ENCODE results near the gene FCRL6. TPM values are rescaled to one million over a fixed set of nuclear protein-coding genes. Genes with fewer than 3 reads are reported as not detected.
A peak's percentile ranks its signal among the peaks of the same experiment; 100 is the strongest.

FCRL6 gene
- total and polyA plus RNA-seq, 2 donors (not counting 3 experiments of a cell fraction or from before 2014, with no cell fraction given) = 0.06 TPM; not detected in 1

GRCh38 chr1:159804924-159805323 is 2.8 kb downstream of the FCRL6 start:
- TF ChIP-seq POLR2A (IDR thresholded peaks at IDR 0.05; ENCODE audit: low read depth, low read length) = no peak
- peak; percentile 60 for TF ChIP-seq GATA2 (IDR thresholded peaks at IDR 0.05; ENCODE audit: insufficient read depth, insufficient read length, low read depth, low read length)
- no peak overlapping the region for H3K9ac ChIP-seq (replicated peaks; ENCODE audit: extremely low read depth, insufficient read depth, low read length)
- no peaks in the 10 kb centered on the region for H3K79me2 ChIP-seq (ENCODE audit: control insufficient read depth, insufficient read depth, low read length)
- intact Hi-C loops (cut with micrococcal nuclease) (no loop called here), dilution Hi-C loops (cut with MboI; ENCODE audit: extremely low pct_ligation_motif_present, low sequenced_read_pairs) (no loop called here)
- CTCF ChIA-PET = interaction anchor here (1.0 to 11.5 kb wide), 4 partner anchors 15 to 203 kb away, joined by 5 to 623 read pairs (median 9); no protein-coding TSS in a partner anchor
- H3K4me1 ChIP-seq (ENCODE audit: control insufficient read depth, extremely low read depth, insufficient read depth, low read length) = no peaks in the 10 kb centered on the region
- no peaks in the 10 kb centered on the region for H3K9me1 ChIP-seq (replicated peaks; ENCODE audit: control insufficient read depth, extremely low read depth, insufficient read depth, low read length)
- no peak overlapping the region for H3K27ac ChIP-seq (ENCODE audit: insufficient read depth, low read depth, low read length)
- POLR2A ChIA-PET = no interaction called here
- DNase-seq (ENCODE audit: low read depth, low spot score) (no peak), FAIRE-seq (no peak)
- no peaks in the 10 kb centered on the region for H3K9me3 ChIP-seq (replicated peaks; ENCODE audit: control insufficient read depth, insufficient read depth, low read length)
- BruUV-seq (replicated peaks) = no TSS peak
- H4K20me1 ChIP-seq (replicated peaks; ENCODE audit: control insufficient read depth, extremely low read depth, insufficient read depth, low read length) = no peaks in the 10 kb centered on the region
- no peak overlapping the region for H2AFZ ChIP-seq (ENCODE audit: low read depth, low read length)
- no peak overlapping the region for H3K4me2 ChIP-seq (ENCODE audit: insufficient read depth, low read length)
- H3K36me3 ChIP-seq (ENCODE audit: control insufficient read depth in 2 of 2, extremely low read depth in 1 of 2, insufficient read depth in 2 of 2, low read length in 2 of 2) = no peaks in the 10 kb centered on the region
- peaks cover 0 to 2% of the 10 kb centered on the region in 2 experiments for H3K27me3 ChIP-seq (ENCODE audit: control insufficient read depth in 2 of 2, insufficient read depth in 2 of 2, low read length in 2 of 2)
- H3K4me3 ChIP-seq (replicated peaks in 1 of 3; ENCODE audit: insufficient read depth in 1 of 3, low read depth in 1 of 3, low read length in 3 of 3) = no peak overlapping the region

GRCh38 chr1:159815926-159816325 is 13.8 kb downstream of the FCRL6 start:
- intact Hi-C loops (cut with micrococcal nuclease) = no loop called here
- POLR2A ChIA-PET = no interaction called here
- Histone ChIP-seq H3K79me2 (ENCODE audit: control insufficient read depth, insufficient read depth, low read length) (no peaks in the 10 kb centered on the region), H3K27ac (ENCODE audit: insufficient read depth, low read depth, low read length) (no peak overlapping the region), H3K9me3 (replicated peaks; ENCODE audit: control insufficient read depth, insufficient read depth, low read length) (no peaks in the 10 kb centered on the region), H3K4me3 (replicated peaks in 1 of 3; ENCODE audit: insufficient read depth in 1 of 3, low read depth in 1 of 3, low read length in 3 of 3) (no peak overlapping the region), H3K27me3 (ENCODE audit: control insufficient read depth in 2 of 2, insufficient read depth in 2 of 2, low read length in 2 of 2) (peaks cover 18 to 22% of the 10 kb centered on the region in 2 experiments), H4K20me1 (replicated peaks; ENCODE audit: control insufficient read depth, extremely low read depth, insufficient read depth, low read length) (no peaks in the 10 kb centered on the region), H3K9me1 (replicated peaks; ENCODE audit: control insufficient read depth, extremely low read depth, insufficient read depth, low read length) (no peaks in the 10 kb centered on the region), H3K9ac (replicated peaks; ENCODE audit: extremely low read depth, insufficient read depth, low read length) (no peak overlapping the region), H3K4me2 (ENCODE audit: insufficient read depth, low read length) (no peak overlapping the region), H3K36me3 (ENCODE audit: control insufficient read depth in 2 of 2, extremely low read depth in 1 of 2, insufficient read depth in 2 of 2, low read length in 2 of 2) (no peaks in the 10 kb centered on the region), H2AFZ (ENCODE audit: low read depth, low read length) (no peak overlapping the region), H3K4me1 (ENCODE audit: control insufficient read depth, extremely low read depth, insufficient read depth, low read length) (peaks cover 3% of the 10 kb centered on the region)
- dilution Hi-C loops (cut with MboI; ENCODE audit: extremely low pct_ligation_motif_present, low sequenced_read_pairs) = no loop called here
- no peak for FAIRE-seq
- BruUV-seq (replicated peaks) = no TSS peak
- TF ChIP-seq POLR2AphosphoS5 (IDR thresholded peaks at IDR 0.05; ENCODE audit: insufficient read depth, low read depth, low read length) (no peak), CTCF (IDR thresholded peaks at IDR 0.05; ENCODE audit: extremely low read depth in 1 of 2, insufficient read depth in 1 of 2, low read depth in 1 of 2, low read length in 2 of 2) (no peak), MYC (IDR thresholded peaks at IDR 0.05; ENCODE audit: low read depth, low read length) (no peak)
- CTCF ChIA-PET = interaction anchor here (1.3 to 1.4 kb wide), 2 partner anchors 12 to 17 kb away, joined by 3 to 4 read pairs; no protein-coding TSS in a partner anchor
- DNase-seq (ENCODE audit: low read depth, low spot score) = no peak
